Duodenal mucosa (tissue), 2 donors: Measurements from ENCODE around the gene SLC2A9.

Source experiments
- H3K27ac ChIP-seq: one replicate; pipeline ENCODE4 v1.7.0; 2013; ENCODE audit warnings: low read depth, low read length
- H3K27me3 ChIP-seq, 2 donors: one replicate each; pipeline ENCODE4 v1.7.0; 2013; ENCODE audit warnings: low read length in 2 of 2, control low read depth in 1 of 2; ENCODE audit not compliant: insufficient read depth in 2 of 2, control insufficient read depth in 1 of 2
- H3K36me3 ChIP-seq, 2 donors: one replicate each; pipeline ENCODE4 v1.7.0; 2013; ENCODE audit warnings: low read length in 2 of 2, control low read depth in 1 of 2; ENCODE audit not compliant: insufficient read depth in 2 of 2, control insufficient read depth in 1 of 2
- H3K4me1 ChIP-seq, 2 donors: one replicate each; pipeline ENCODE4 v1.7.0; 2013; ENCODE audit warnings: low read length in 2 of 2, control low read depth in 1 of 2; ENCODE audit not compliant: insufficient read depth in 2 of 2, control insufficient read depth in 1 of 2
- H3K4me3 ChIP-seq, 2 donors: one replicate each; pipeline ENCODE4 v1.7.0; 2013; ENCODE audit warnings: low read length in 2 of 2, low read depth in 1 of 2
- H3K9ac ChIP-seq, 2 donors: one replicate each; pipeline ENCODE4 v1.7.0; 2013; ENCODE audit warnings: low read length in 2 of 2, low read depth in 1 of 2
- H3K9me3 ChIP-seq, 2 donors: one replicate each; pipeline ENCODE4 v1.7.0; 2013; ENCODE audit warnings: low read length in 2 of 2, control low read depth in 1 of 2; ENCODE audit not compliant: control insufficient read depth in 1 of 2

SLC2A9 gene

GRCh38 chr4:10009861-10010500 is 11.3 kb downstream of the SLC2A9 start:
- H3K27ac ChIP-seq, result no peak overlapping the region
- peaks cover 47 to 59% of the 10 kb centered on the region in 2 donors for H3K4me1 ChIP-seq
- no peaks in the 10 kb centered on the region for H3K27me3 ChIP-seq
- peaks cover 0 to 11% of the 10 kb centered on the region in 2 donors for H3K36me3 ChIP-seq
- H3K9me3 ChIP-seq, result no peaks in the 10 kb centered on the region
- no peak overlapping the region for H3K4me3 ChIP-seq
- no peak overlapping the region for H3K9ac ChIP-seq

GRCh38 chr4:10008609-10009005 is 12.7 kb downstream of the SLC2A9 start:
- Histone ChIP-seq H3K27me3 (no peaks in the 10 kb centered on the region), H3K36me3 (peaks cover 0 to 11% of the 10 kb centered on the region in 2 donors), H3K27ac (no peak overlapping the region), H3K9me3 (no peaks in the 10 kb centered on the region), H3K9ac (no peak overlapping the region), H3K4me3 (no peak overlapping the region), H3K4me1 (peaks cover 48 to 64% of the 10 kb centered on the region in 2 donors)

- Histone ChIP-seq H3K36me3 (peaks cover 0 to 10% of the 10 kb centered on the region in 2 donors), H3K4me1 (peaks cover 50 to 66% of the 10 kb centered on the region in 2 donors), H3K27me3 (no peaks in the 10 kb centered on the region), H3K9me3 (no peaks in the 10 kb centered on the region), H3K4me3 (no peak overlapping the region), H3K9ac (no peak overlapping the region), H3K27ac (no peak overlapping the region)
These were observed 13.3 kb downstream of the SLC2A9 start for GRCh38 chr4:10007793-10008608.

- Histone ChIP-seq H3K27ac (peak overlapping the region; percentile 54), H3K4me1 (peaks cover 56 to 70% of the 10 kb centered on the region in 2 donors), H3K9ac (peak overlapping the region in 1 of 2 donors; percentile 59), H3K36me3 (peaks cover 0 to 4% of the 10 kb centered on the region in 2 donors), H3K4me3 (peak overlapping the region; percentile 6 to 21), H3K9me3 (no peaks in the 10 kb centered on the region), H3K27me3 (no peaks in the 10 kb centered on the region)
These were observed 13.9 kb downstream of the SLC2A9 start for GRCh38 chr4:10007436-10007740.

- Histone ChIP-seq H3K27ac (peak overlapping the region; percentile 72), H3K36me3 (peaks cover 0 to 4% of the 10 kb centered on the region in 2 donors), H3K27me3 (no peaks in the 10 kb centered on the region), H3K4me3 (peak overlapping the region; percentile 38 to 56), H3K9ac (peak overlapping the region; percentile 22 to 59), H3K4me1 (peaks cover 62 to 69% of the 10 kb centered on the region in 2 donors), H3K9me3 (no peaks in the 10 kb centered on the region)
These were observed 14.5 kb downstream of the SLC2A9 start for GRCh38 chr4:10006601-10007435.

GRCh38 chr4:10006231-10006600 is 15.1 kb downstream of the SLC2A9 start:
- no peaks in the 10 kb centered on the region for H3K27me3 ChIP-seq
- peaks cover 0 to 4% of the 10 kb centered on the region in 2 donors for H3K36me3 ChIP-seq
- H3K9ac ChIP-seq, result peak overlapping the region; percentile 22 to 59
- peaks cover 62 to 69% of the 10 kb centered on the region in 2 donors for H3K4me1 ChIP-seq
- no peaks in the 10 kb centered on the region for H3K9me3 ChIP-seq
- peak overlapping the region; percentile 38 to 56 for H3K4me3 ChIP-seq
- peak overlapping the region; percentile 72 for H3K27ac ChIP-seq

GRCh38 chr4:10005632-10006031 is 15.7 kb downstream of the SLC2A9 start:
- Histone ChIP-seq H3K4me3 (no peak overlapping the region), H3K36me3 (peaks cover 0 to 4% of the 10 kb centered on the region in 2 donors), H3K27me3 (no peaks in the 10 kb centered on the region), H3K9me3 (no peaks in the 10 kb centered on the region), H3K27ac (no peak overlapping the region), H3K4me1 (peaks cover 58 to 70% of the 10 kb centered on the region in 2 donors), H3K9ac (no peak overlapping the region)

GRCh38 chr4:10003666-10004065 is 17.6 kb downstream of the SLC2A9 start:
- no peak overlapping the region for H3K27ac ChIP-seq
- no peaks in the 10 kb centered on the region for H3K27me3 ChIP-seq
- no peaks in the 10 kb centered on the region for H3K36me3 ChIP-seq
- H3K4me3 ChIP-seq, result no peak overlapping the region
- no peak overlapping the region for H3K9ac ChIP-seq
- H3K4me1 ChIP-seq, result peaks cover 58 to 77% of the 10 kb centered on the region in 2 donors
- no peaks in the 10 kb centered on the region for H3K9me3 ChIP-seq

GRCh38 chr4:10002278-10002677 is 19.0 kb downstream of the SLC2A9 start:
- Histone ChIP-seq H3K27me3 (no peaks in the 10 kb centered on the region), H3K4me1 (peaks cover 45 to 63% of the 10 kb centered on the region in 2 donors), H3K9me3 (no peaks in the 10 kb centered on the region), H3K27ac (no peak overlapping the region), H3K9ac (no peak overlapping the region), H3K36me3 (no peaks in the 10 kb centered on the region), H3K4me3 (no peak overlapping the region)

GRCh38 chr4:10001757-10002156 is 19.5 kb downstream of the SLC2A9 start:
- peaks cover 45 to 60% of the 10 kb centered on the region in 2 donors for H3K4me1 ChIP-seq
- H3K27ac ChIP-seq, result no peak overlapping the region
- H3K4me3 ChIP-seq, result no peak overlapping the region
- H3K36me3 ChIP-seq, result no peaks in the 10 kb centered on the region
- no peaks in the 10 kb centered on the region for H3K27me3 ChIP-seq
- no peak overlapping the region for H3K9ac ChIP-seq
- H3K9me3 ChIP-seq, result no peaks in the 10 kb centered on the region
